HepG2 (cell line): Measurements from ENCODE around the gene RFC1. TPM values are rescaled to one million over a fixed set of nuclear protein-coding genes. Genes with fewer than 3 reads are reported as not detected.

Experiments used
- ATF3 ChIP-seq: sonication (generic); formaldehyde crosslinking; IDR thresholded peaks from 2 replicates; pipeline ENCODE4 v1.4.0; 2020; ENCODE audit warnings: missing genetic modification reagents
- BRCA1 ChIP-seq: sonication (generic); formaldehyde crosslinking; IDR thresholded peaks from 2 replicates; pipeline ENCODE4 v1.4.0; 2020; ENCODE audit warnings: missing genetic modification reagents
- ESRRA ChIP-seq: sonication (generic); formaldehyde crosslinking; IDR thresholded peaks from 2 replicates; pipeline ENCODE4 v1.5.1; 2020; ENCODE audit warnings: mild to moderate bottlenecking, low read depth, missing genetic modification reagents
- FOXJ3 ChIP-seq: sonication (generic); formaldehyde crosslinking; IDR thresholded peaks from 2 replicates; pipeline ENCODE4 v1.4.0; 2020; ENCODE audit warnings: missing genetic modification reagents, mild to moderate bottlenecking, borderline replicate concordance
- FOXO4 ChIP-seq: sonication (generic); formaldehyde crosslinking; conservative IDR thresholded peaks from 2 replicates; pipeline ENCODE4 v1.8.1; 2023; ENCODE audit warnings: missing genetic modification reagents
- KDM1A ChIP-seq: IDR thresholded peaks from 2 replicates; pipeline ENCODE4 v1.6.1; 2016; ENCODE audit warnings: missing compliant biosample characterization
- KDM5B ChIP-seq: sonication (generic); formaldehyde crosslinking; IDR thresholded peaks from 2 replicates; pipeline ENCODE4 v1.4.0; 2020; ENCODE audit warnings: missing genetic modification reagents, mild to moderate bottlenecking, borderline replicate concordance
- MAFF ChIP-seq: IDR thresholded peaks from 2 replicates; pipeline ENCODE4 v1.6.1; 2011; ENCODE audit warnings: low read depth, low read length, improper control_type of control experiment
- NAIF1 ChIP-seq: sonication (generic); formaldehyde crosslinking; IDR thresholded peaks from 2 replicates; pipeline ENCODE4 v1.5.0; 2020; ENCODE audit warnings: mild to moderate bottlenecking, missing genetic modification reagents, borderline replicate concordance
- PRPF4 ChIP-seq: fragments of 200-400 bp; formaldehyde crosslinking; IDR thresholded peaks from 2 replicates; pipeline ENCODE4 v1.6.1; 2016; ENCODE audit warnings: low read length, low read depth; ENCODE audit not compliant: poor library complexity, severe bottlenecking
- SALL1 ChIP-seq: sonication (generic); formaldehyde crosslinking; IDR thresholded peaks from 2 replicates; pipeline ENCODE4 v1.8.0; 2022; ENCODE audit warnings: mild to moderate bottlenecking, missing genetic modification reagents
- SALL2 ChIP-seq: sonication (generic); formaldehyde crosslinking; IDR thresholded peaks from 2 replicates; pipeline ENCODE4 v1.8.1; 2023; ENCODE audit warnings: mild to moderate bottlenecking, missing genetic modification reagents, inconsistent platforms
- SMARCC2 ChIP-seq: fragments of 450-650 bp; IDR thresholded peaks from 2 replicates; pipeline ENCODE4 v1.6.1; 2017; ENCODE audit warnings: antibody characterized with exemption, mild to moderate bottlenecking
- SRSF1 ChIP-seq: fragments of 200-400 bp; formaldehyde crosslinking; optimal IDR thresholded peaks from 2 replicates; pipeline ENCODE3; 2017; ENCODE audit warnings: mild to moderate bottlenecking, low read depth, low read length, moderate library complexity
- ZFP37 ChIP-seq: sonication (generic); formaldehyde crosslinking; IDR thresholded peaks from 2 replicates; pipeline ENCODE4 v1.4.0; 2020; ENCODE audit warnings: missing genetic modification reagents, borderline replicate concordance
- ZMYM4 ChIP-seq: sonication (generic); formaldehyde crosslinking; IDR thresholded peaks from 2 replicates; pipeline ENCODE4 v1.8.1; 2023; ENCODE audit warnings: mild to moderate bottlenecking, missing genetic modification reagents
- ZNF264 ChIP-seq: sonication (generic); formaldehyde crosslinking; IDR thresholded peaks from 2 replicates; pipeline ENCODE4 v1.4.0; 2020; ENCODE audit warnings: missing genetic modification reagents
- ZNF430 ChIP-seq: sonication (generic); formaldehyde crosslinking; IDR thresholded peaks from 2 replicates; pipeline ENCODE4 v1.9.0; 2021; ENCODE audit warnings: mild to moderate bottlenecking, missing genetic modification reagents
- ZNF652 ChIP-seq: IDR thresholded peaks from 2 replicates; pipeline ENCODE4 v1.6.1; 2016; ENCODE audit warnings: low read depth, borderline replicate concordance
- ZNF660 ChIP-seq: sonication (generic); formaldehyde crosslinking; IDR thresholded peaks from 2 replicates; pipeline ENCODE4 v1.5.1; 2020; ENCODE audit warnings: mild to moderate bottlenecking, low read depth, missing genetic modification reagents, borderline replicate concordance
- ZNF746 ChIP-seq: sonication (generic); formaldehyde crosslinking; IDR thresholded peaks from 2 replicates; pipeline ENCODE4 v1.8.0; 2022; ENCODE audit warnings: mild to moderate bottlenecking, missing genetic modification reagents
- ZNF761 ChIP-seq: sonication (generic); formaldehyde crosslinking; conservative IDR thresholded peaks from 2 replicates; pipeline ENCODE4 v1.4.0; 2020; ENCODE audit warnings: mild to moderate bottlenecking, missing genetic modification reagents
- ZNF775 ChIP-seq: sonication (generic); formaldehyde crosslinking; IDR thresholded peaks from 2 replicates; pipeline ENCODE4 v1.4.0; 2020; ENCODE audit warnings: missing genetic modification reagents, mild to moderate bottlenecking, moderate library complexity, borderline replicate concordance
- ZSCAN30 ChIP-seq: sonication (generic); formaldehyde crosslinking; IDR thresholded peaks from 2 replicates; pipeline ENCODE4 v1.5.0; 2020; ENCODE audit warnings: mild to moderate bottlenecking, missing genetic modification reagents
- polyA plus RNA-seq, 8 experiments: library from polyadenylated mRNA; depleted of rRNA in 3 of 8; stranded (reverse) in 7 of 8; unstranded in 1 of 8; fragments of >200 nt; fragmentation: Illumina TruSeq in 4 of 8; extraction: Trizol in 4 of 8; gene quantifications; 2 replicates each; pipeline versions ENCODE4 v1.2.1 to v1.2.3, GENCODE V29; 2011 to 2016; ENCODE audit warnings: low read depth in 4 of 8, missing spikeins in 1 of 8, mixed read lengths in 1 of 8; ENCODE audit not compliant: insufficient read depth in 1 of 8
- total RNA-seq, 5 experiments: library from RNA; depleted of rRNA; stranded (reverse); fragments of >200 nt; fragmentation: Illumina TruSeq; extraction: Trizol; gene quantifications; 2 replicates each; pipeline ENCODE4 v1.2.3, GENCODE V29; 2016; ENCODE audit warnings: low read depth in 1 of 5
- TF ChIP-seq, protein P1 (sequence below): sonication (generic); formaldehyde crosslinking; IDR thresholded peaks from 2 replicates; pipeline ENCODE4 v1.9.0; 2022; ENCODE audit warnings: low read depth, missing genetic modification reagents
- TF ChIP-seq, protein P2 (sequence below): IDR thresholded peaks from 2 replicates; pipeline ENCODE4 v1.6.1; 2016; ENCODE audit warnings: missing biosample characterization, missing genetic modification reagents, low read depth
- TF ChIP-seq, protein P3 (sequence below): sonication (generic); formaldehyde crosslinking; IDR thresholded peaks from 2 replicates; pipeline ENCODE4 v1.4.0; 2020; ENCODE audit warnings: missing genetic modification reagents, low read depth, mild to moderate bottlenecking, borderline replicate concordance

The RFC1 gene
- total and polyA plus RNA-seq, 2 of the 13 experiments (the other 11 are each of a cell fraction or from before 2014, with no cell fraction given): 15.9 to 78.8 TPM

GRCh38 chr4:39274503-39274902, 91.7 kb downstream of the RFC1 start (continued):
- TF ChIP-seq ZFP37 (CRISPR knock-in tag): no peak
- TF ChIP-seq MAFF: no peak
- TF ChIP-seq PRPF4: no peak
- no peak for TF ChIP-seq SALL2 (CRISPR knock-in tag)
- no peak for TF ChIP-seq BRCA1 (CRISPR knock-in tag)
- TF ChIP-seq NAIF1 (CRISPR knock-in tag): no peak
- no peak for TF ChIP-seq KDM5B
- no peak for TF ChIP-seq SRSF1
- TF ChIP-seq ZNF775 (CRISPR knock-in tag): no peak
- TF ChIP-seq SMARCC2: no peak
- TF ChIP-seq, protein P1, sequence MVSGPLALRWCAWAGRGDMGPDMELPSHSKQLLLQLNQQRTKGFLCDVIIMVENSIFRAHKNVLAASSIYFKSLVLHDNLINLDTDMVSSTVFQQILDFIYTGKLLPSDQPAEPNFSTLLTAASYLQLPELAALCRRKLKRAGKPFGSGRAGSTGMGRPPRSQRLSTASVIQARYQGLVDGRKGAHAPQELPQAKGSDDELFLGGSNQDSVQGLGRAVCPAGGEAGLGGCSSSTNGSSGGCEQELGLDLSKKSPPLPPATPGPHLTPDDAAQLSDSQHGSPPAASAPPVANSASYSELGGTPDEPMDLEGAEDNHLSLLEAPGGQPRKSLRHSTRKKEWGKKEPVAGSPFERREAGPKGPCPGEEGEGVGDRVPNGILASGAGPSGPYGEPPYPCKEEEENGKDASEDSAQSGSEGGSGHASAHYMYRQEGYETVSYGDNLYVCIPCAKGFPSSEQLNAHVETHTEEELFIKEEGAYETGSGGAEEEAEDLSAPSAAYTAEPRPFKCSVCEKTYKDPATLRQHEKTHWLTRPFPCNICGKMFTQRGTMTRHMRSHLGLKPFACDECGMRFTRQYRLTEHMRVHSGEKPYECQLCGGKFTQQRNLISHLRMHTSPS (CRISPR knock-in tag): no peak
- TF ChIP-seq ESRRA (CRISPR knock-in tag): 0 out of 2 replicates have a peak, but pooled peaks have one; percentile 64
- TF ChIP-seq KDM1A: no peak
- TF ChIP-seq ZNF430 (CRISPR knock-in tag): 0 out of 2 replicates have a peak, but pooled peaks have one; percentile 4
- no peak for TF ChIP-seq ZNF746 (CRISPR knock-in tag)
- TF ChIP-seq ZSCAN30: no peak
- TF ChIP-seq SALL1 (CRISPR knock-in tag): peak; percentile 90
- no peak for TF ChIP-seq FOXJ3 (CRISPR knock-in tag)
- TF ChIP-seq ZMYM4 (CRISPR knock-in tag): peak; percentile 80
- TF ChIP-seq ZNF660: no peak
- TF ChIP-seq, protein P2, sequence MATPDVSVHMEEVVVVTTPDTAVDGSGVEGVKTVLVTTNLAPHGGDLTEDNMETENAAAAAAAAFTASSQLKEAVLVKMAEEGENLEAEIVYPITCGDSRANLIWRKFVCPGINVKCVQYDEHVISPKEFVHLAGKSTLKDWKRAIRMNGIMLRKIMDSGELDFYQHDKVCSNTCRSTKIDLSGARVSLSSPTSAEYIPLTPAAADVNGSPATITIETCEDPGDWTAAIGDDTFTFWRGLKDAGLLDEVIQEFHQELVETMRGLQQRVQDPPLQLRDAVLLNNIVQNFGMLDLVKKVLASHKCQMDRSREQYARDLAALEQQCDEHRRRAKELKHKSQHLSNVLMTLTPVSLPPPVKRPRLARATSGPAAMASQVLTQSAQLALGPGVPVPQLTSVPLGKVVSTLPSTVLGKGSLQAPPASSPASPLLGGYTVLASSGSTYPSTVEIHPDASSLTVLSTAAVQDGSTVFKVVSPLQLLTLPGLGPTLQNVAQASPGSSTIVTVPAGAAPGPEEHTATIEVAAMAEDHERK: no peak
- TF ChIP-seq FOXO4 (CRISPR knock-in tag): no peak
- no peak for TF ChIP-seq ZNF652 (CRISPR knock-in tag)
- no peak for TF ChIP-seq ZNF761 (CRISPR knock-in tag)
- TF ChIP-seq, protein P3, sequence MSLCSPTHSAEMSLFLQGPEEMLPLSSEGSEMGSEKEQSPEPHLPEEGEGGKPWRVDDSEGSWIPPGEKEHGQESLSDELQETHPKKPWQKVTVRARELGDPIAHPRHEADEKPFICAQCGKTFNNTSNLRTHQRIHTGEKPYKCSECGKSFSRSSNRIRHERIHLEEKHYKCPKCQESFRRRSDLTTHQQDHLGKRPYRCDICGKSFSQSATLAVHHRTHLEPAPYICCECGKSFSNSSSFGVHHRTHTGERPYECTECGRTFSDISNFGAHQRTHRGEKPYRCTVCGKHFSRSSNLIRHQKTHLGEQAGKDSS (CRISPR knock-in tag): no peak
- 0 out of 2 replicates have a peak, but pooled peaks have one; percentile 52 for TF ChIP-seq ZNF264
- no peak for TF ChIP-seq ATF3 (CRISPR knock-in tag)
